Brain pericyte (primary cell): Measurements from ENCODE around the gene EIF2D.
A peak's percentile ranks its signal among the peaks of the same experiment; 100 is the strongest.
"Not testable (repeated sequence)": the region's sequence is repeated elsewhere in the genome, so short reads cannot be mapped to it uniquely, and the experiment has no call there.

Experiments
- DNase-seq: peaks from one replicate; pipeline ENCODE4 v3.0.0-alpha.2; 2012; ENCODE audit warnings: low read depth, low spot score

Gene EIF2D

GRCh38 chr1:206587904-206588303 lies 24.4 kb downstream of the EIF2D start:
- DNase-seq, result no peak

- DNase-seq, result no peak
Measured at GRCh38 chr1:206586501-206587445, 25.5 kb downstream of the EIF2D start.

GRCh38 chr1:206584683-206585082 lies 27.6 kb downstream of the EIF2D start:
- DNase-seq, result no peak

GRCh38 chr1:206583707-206584648 lies 28.3 kb downstream of the EIF2D start:
- DNase-seq, result peak; percentile 32

GRCh38 chr1:206582971-206583706 lies 29.1 kb downstream of the EIF2D start:
- DNase-seq, result no peak

- no peak for DNase-seq
Measured at GRCh38 chr1:206582537-206582936, 29.7 kb downstream of the EIF2D start.

GRCh38 chr1:206581571-206581981 lies 30.7 kb downstream of the EIF2D start:
- DNase-seq, result no peak

- DNase-seq, result not testable (repeated sequence)
Measured at GRCh38 chr1:206581114-206581497, 31.2 kb downstream of the EIF2D start.

- no peak for DNase-seq
Measured at GRCh38 chr1:206580438-206581113, 31.7 kb downstream of the EIF2D start.

GRCh38 chr1:206579747-206580437 lies 32.4 kb downstream of the EIF2D start:
- DNase-seq, result no peak

GRCh38 chr1:206578978-206579374 lies 33.3 kb downstream of the EIF2D start:
- DNase-seq, result no peak

GRCh38 chr1:206578068-206578977 lies 33.9 kb downstream of the EIF2D start:
- no peak for DNase-seq

GRCh38 chr1:206577626-206578025 lies 34.6 kb downstream of the EIF2D start:
- DNase-seq, result no peak

GRCh38 chr1:206575894-206576737 lies 36.1 kb downstream of the EIF2D start:
- no peak for DNase-seq

- no peak for DNase-seq
Measured at GRCh38 chr1:206575165-206575893, 36.9 kb downstream of the EIF2D start.

GRCh38 chr1:206573762-206574161 lies 38.5 kb downstream of the EIF2D start:
- DNase-seq, result no peak

- no peak for DNase-seq
Measured at GRCh38 chr1:206573319-206573718, 38.9 kb downstream of the EIF2D start.

GRCh38 chr1:206572835-206573234 lies 39.4 kb downstream of the EIF2D start:
- DNase-seq, result no peak
